ENCODE data around the gene APCDD1.

- no peak for TF ChIP-seq CTCF (IDR thresholded peaks at IDR 0.05)
- TF ChIP-seq POLR2A (IDR thresholded peaks at IDR 0.05; ENCODE audit: low read depth): no peak
Measured at GRCh38 chr18:10525371-10525691, 70.9 kb downstream of the APCDD1 start.
